NCI-H187 (cell line): Measurements from ENCODE around the gene MVK.

Experiments
- DNase-seq, 2 experiments: peaks; one replicate each; lab custom pipeline; 2025; lab: John Stamatoyannopoulos, UW

Gene MVK

DNA sequence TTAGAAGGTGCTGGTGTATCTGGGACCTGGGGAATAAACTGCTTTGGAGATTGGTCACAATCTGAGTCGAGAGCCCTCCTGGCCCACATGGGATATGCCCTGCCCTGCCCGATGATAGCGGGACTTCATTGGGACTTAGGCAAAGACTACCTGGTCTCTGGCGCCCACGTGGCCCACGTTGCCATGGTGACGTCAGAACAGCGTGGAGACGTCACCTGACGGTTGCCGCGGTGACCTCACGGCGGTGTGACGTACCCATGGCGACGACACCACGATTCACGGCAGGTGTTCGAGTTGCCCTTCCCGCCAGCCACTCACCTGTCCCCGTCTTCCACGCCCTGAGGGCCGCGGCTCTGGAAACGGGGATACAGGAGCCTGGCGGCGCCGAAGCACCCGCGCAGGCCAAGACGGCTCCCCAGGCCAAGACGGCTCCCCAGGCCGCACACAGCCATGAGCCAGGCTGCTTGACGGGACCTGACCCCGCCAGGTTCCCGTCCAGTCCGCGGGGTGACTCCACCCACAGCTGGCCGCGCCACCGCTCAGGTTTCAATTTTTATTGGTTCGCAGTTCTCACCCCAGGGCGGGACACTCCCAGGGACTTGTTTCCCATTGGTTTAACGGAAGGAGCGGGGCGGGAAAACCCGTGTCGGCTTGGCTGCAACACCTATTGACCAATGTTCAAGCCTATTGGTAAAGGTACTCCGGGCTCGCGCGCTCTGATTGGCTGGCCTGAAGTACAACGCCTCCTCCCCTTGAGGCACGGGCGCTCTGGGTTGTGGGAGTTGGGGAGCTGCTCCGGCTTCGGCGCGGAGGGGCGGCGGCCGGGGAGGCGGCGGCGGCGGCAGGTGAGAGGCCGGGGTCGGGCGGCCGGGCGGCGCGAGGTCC, at the start of gene MVK, which contains the start of gene MMAB:
Gene MVK (plus strand): TSS at position 766 of the 885 bp plus-strand sequence. CDS start 1,029 bp downstream, outside the sequence.
Gene MMAB (minus strand): TSS at position 476 of the 885 bp plus-strand sequence. CDS start 24 bp downstream, at position 452.
- DNase-seq = peak; percentile 99

DNA sequence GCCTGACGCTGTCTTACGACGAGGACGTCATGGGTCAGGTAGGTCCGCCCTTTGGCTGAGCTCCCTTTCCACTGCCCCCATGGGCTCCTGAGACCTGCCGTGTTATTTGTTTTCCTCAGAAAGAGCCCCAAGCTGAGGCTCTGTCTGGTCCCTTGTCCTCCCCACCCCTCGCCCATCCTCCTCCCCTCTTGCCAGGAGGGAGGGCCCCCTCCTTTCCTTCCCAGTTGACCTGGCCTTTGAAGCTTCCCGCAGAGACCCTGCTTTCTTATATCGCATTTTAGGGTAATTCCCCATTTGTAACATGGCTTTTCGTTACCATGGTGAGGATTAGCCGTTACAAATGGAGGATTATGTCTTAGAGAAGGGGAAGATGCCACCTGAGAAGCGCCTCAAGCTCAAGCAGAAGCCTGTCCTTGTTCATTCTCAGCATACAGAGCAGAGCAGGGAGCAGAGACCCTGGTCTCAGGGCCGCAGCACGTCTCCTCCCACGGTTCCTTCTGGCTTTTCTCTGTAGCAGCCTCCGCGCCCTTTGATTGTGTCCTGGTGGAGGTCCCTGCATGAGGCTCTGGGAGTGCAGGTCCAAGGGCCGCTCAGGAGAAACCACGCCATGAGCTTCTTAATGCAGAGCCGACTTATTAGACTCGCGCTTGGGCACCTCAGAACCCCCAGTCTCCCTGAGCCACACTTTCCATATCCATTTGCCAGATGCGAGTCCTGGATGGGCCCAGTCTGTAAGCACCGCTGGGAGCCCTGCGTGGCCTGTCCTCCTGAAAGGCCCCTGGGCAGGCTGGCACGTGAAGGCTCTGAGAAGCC, 48.9 kb upstream of the MVK start:
- DNase-seq = no peak

DNA sequence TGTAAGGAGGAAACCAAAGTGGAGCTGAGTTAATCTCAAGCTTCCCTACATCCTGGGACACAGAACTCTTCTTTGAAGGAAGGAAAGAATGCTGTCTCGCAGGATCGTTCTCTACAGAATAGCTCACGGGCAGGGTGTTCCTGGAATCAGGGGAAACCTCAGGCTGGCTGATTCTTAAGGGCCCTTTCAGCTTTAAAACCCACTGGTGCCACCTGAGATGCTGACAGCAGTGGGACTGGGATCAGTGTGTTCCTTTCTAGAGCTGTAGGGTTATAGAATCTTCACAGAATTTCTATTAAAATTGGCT, 48.4 kb upstream of the MVK start:
- no peak for DNase-seq

DNA sequence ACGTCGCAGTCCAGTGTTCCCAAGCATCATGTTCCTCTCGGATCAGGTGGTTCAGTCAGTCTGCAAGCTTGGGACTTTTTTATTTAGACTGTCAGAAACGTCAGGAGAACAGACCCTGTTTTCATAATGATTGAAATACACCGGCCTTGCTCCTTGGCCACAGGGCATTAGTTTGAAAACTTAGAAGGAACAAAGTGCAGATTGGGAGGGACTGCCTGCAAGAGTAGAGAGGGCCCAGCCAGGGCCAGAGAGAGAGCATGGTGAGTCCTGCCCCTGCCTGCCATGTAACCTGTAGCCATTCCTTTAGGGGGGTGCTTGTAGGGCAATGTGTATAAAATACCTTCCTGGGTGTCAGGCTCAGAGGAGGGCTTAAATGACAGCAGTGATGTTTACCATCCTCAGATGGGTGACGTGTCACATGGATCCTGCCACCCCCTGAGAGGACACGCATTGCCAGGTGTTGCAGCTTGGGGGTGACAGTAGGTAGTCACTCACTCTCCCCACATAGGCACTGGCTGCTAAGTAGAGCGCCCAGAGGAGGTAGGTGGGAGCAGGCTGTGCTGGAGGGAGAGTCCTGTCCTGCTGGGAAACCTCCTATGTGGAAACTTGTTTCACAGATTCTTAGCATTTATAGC, 46.0 kb upstream of the MVK start:
- DNase-seq = no peak

DNA sequence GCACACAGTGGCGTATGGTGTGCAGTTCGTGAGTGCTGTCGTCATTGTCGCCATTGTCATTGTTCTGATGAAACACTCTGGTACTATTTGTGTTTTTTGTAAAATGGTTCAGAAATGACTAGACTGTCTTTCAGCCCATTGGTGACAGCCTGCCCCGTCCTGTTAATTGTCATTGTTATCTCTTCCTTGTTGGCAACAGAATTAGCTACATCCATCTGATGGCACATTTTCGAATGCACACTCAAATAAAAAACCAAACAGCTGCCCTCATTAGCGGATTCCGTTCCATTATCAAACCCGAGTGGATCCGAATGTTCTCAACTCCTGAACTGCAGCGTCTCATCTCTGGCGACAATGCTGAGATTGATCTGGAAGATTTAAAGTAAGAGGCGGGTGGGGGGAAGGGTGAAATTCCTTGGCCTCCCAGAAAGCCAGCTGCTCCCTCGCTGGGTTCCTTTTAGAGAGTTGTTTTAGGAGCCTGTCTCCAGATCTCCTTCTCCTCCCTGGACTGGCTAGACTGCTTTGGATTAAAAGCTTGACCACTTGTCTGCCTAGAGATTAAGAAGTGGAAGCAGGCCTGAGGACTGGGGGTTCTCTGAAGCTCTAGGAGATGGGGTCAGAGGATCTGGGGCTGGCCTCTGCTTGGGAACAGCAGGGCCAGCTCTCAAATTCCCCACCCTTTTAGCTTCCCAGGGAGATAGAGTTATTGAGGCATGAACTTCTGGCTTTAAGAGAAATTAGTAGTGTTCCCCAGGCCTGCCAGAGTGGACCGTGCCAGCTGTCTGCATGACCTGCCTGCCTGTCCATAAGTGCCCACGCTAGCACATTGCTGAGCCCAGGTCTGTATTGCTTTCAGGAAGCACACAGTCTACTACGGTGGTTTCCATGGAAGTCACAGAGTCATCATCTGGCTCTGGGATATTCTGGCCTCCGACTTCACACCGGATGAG, 43.6 kb upstream of the MVK start:
- no peak for DNase-seq

DNA sequence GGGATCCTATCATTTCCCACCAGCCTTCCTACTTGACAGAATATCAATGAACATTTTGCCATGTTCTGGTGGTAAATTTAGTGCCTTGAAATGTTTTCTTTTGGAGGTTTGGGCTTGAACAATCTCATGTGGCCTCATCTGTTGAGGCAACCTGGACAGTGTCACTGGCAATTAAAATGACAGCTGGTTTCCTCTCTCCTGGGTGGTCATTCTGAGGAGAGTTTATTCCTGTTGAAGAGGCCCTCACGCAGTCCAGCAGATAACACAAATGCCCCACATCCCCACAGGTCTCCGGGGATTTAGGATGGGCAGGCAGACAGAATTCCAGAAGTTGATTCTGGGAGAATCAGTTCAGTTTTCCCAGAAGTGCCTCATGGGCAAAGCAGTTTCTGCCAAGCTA, 42.2 kb upstream of the MVK start:
- no peak for DNase-seq

DNA sequence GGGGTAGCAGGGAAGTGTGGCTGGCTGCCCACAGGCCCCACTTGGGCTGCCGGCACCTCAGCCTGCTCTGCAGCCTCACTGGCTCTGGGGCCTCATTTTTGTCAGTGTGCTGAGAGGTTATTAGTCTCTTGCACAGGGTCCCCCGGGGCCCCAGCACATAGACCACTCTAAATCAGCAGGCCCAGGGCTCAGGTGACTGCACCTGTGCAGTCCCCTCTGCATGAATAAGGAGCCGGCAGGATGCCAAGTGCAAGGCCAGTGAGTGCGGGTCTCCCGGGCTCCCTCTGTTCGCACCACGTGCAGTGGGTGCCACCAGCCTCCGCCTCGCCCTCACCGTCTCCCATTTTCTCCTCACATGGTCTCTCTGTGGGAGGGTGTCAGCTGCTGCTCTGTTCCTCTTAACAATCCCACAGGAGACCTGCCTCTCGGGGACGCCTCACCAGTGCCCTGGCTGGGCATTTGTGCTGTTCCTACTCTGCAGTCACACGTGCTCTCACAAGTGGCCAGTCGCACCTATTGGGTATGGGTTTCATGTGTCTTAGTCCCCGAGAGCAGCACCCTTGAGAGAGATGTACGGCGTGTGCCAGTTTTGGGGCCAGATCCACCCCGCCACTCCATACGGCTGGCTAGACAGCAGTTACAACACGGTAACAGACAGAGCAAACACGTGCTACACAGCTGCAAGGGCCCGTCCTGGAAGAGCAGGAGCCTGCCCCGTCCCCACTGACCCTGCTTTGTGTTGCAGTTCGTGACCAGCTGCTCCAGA, 40.7 kb upstream of the MVK start:
- peak in 1 of 2 experiments; percentile 36 for DNase-seq

DNA sequence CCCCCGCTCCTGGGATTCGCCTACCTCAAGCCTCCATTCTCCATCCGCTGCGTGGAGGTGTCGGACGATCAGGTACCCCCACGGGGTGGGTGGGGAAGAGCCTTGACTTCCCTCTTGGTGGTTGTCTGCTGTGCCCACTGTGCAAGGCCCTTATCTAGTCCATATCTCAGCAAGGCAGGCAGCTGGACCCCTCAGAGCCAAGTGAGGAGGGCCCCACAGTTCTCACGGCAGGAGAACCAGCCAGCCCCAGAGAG, 40.2 kb upstream of the MVK start:
- no peak for DNase-seq

DNA sequence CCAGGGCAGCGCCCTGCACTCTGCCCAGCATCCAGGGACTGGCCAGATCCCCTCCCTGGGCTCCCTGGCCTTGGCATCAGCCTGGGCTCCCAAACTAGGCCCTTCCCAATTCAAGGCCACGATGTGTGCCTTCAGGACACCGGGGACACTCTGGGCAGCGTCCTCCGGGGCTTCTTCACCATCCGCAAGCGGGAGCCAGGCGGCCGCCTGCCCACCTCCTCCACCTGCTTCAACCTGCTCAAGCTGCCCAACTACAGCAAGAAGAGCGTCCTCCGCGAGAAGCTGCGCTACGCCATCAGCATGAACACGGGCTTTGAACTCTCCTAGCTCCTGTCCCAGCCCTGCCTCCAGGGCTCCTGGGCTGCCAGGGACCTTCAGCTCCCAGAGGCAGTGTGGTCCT, 39.1 kb upstream of the MVK start:
- no peak for DNase-seq

DNA sequence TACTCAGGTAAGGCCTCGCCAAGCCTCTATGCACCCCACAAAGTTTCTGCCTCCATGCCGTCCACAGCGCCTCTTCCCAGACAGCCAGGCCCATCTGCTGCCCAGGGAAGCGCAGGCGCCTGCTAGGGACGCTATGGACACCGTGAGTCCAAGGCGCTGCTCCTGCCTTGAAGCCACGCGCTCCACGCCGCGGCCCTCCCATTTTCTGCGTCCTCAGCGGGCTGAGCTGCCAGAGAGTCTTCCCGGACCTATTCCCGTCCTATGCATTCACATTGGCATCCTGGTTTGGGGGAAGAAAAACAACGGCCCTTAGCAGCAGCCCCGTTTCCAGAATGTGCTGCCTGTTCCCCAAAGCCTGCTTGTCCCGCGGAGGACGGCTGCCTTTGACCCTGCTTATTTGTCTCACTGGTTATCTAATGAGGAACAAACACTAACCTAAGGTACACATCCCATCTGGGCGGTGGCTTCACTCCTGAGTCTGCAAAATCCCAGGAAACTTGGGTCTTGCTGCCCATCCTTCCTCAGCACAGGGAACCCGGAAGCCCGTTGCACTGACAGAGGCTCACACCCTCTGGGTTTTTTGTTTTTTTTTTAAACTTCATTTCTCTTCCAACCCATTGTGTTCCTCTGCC, 38.2 kb upstream of the MVK start:
- no peak for DNase-seq

DNA sequence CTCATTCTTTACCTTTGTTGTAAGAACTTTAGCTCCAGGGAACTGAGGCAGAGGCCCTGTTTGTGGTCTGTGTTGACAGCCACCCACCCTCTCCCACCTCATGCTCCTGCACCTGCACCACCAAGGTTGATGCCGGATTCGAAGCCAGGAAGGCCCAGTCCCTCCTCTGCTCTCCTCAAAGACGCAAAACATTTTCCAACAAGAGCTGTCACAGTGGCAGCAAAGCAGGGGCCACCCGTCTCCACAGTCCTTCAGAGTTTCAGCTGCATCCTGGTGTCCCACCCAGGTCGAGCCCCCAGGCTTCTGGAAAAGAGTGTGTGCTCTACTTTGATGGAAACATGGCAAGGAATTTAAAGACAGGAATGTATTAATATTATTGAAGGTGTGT, 37.7 kb upstream of the MVK start:
- DNase-seq = no peak

DNA sequence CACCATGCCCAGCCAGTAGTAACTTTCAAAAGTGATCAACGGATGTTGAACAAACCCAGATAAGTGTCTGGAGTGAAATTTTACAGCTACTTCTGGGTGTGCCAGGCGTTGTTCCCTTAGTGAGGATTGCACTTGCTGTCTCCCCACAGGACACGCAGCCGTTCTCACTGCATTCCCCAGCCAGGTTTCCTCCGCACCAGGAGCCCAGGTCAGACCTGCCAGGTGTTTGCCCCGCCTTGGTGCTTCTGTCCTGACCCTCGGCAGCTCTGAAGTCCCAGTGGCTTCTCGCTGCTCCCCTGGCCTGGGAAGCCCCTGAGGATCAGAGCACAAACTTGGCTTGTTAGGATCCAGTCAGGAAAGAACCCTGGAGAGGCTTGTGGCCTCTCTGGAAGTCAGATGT, 36.5 kb upstream of the MVK start:
- DNase-seq = no peak

DNA sequence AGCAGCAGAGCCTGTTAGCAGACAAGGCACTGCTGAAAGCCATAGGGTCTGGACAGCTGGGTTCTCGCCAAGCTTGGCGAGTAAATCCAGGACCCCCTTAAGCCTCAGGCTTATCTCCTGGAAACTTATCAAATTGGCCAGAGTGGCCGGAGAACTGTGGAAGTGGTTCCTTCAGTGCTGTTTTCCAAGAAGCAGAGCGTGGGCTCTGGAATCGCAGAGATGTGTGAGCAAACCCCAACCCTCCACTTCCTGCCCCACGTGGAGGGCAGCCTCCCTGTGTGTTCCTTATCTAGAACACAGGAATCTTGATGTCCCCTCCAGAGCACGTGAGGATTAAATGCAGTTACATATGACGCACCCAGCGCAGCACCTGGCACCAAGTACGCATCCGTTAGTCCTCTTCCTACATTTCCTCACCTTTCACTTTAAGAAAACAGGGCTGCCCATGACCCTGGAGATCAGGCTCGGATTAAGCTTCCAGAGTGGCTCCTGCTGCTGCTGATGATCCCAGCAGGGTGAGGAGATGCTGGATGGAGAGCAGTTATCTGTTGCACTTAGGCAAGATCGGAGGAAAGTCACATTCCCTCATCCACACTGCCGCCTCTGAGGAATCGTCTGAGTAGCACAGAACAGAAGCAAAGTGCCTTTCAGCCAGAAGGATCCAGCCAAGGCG, 35.3 kb upstream of the MVK start:
- no peak for DNase-seq

DNA sequence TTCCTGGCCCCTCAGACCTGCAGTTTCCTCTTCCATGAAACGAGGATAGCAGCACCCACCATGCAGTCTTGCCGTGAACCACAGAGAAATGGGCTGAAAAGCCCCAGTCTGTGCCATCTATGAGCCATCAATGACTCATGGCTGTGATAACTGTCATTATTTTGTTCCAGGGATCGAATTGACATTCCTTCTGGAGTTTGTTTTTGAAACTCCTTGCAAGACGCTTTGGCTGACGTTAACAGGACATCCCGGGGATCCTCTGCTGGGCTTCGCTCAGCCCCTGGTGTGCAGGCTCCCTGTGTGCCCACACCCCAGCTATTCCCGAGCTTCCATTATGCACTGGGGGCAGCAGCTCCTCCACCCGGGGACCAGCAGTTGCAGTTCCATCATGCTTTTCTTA, 34.1 kb upstream of the MVK start:
- no peak for DNase-seq

DNA sequence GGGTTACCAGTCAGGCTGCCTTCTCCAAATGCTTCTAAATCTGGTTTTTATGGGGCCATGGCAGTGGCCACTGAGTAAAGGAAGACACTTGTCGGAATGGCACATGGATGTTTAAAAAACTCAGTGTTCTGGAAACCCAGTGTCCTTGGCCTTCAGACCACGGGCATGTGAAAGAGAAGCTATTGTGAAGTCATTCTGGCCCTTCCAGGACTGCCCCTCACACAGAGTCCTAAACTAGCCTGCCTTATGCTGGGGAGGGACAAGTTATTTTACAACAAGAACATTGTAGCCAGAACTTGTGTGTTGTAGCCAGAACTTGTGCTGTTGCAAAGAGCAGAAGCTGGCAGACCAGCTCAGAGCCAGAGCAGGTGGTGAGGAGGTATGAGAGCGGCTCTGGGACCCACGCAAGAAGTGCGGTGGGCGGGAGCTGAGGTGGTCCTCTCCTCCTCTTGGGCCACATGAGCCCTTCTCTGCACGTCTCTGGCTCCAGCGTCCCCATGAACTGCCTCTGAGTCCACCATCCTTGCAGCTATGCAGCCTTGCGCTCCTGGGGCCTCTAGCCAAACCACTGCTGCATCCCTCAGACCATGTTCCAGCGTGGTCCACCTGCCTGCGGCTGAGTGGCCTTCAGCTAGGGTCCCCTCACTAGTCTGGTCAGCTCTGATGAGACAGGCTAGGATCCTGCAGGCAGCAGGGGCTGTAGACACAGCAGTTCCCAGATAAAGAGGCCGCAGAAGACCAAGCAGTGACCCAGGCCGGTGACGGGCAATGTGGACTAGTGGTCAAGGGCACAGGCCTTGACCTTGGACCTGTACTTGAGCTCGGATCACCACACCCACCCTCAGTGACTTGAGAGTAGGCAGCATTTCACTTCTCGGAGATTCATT, 32.8 kb upstream of the MVK start:
- no peak for DNase-seq

DNA sequence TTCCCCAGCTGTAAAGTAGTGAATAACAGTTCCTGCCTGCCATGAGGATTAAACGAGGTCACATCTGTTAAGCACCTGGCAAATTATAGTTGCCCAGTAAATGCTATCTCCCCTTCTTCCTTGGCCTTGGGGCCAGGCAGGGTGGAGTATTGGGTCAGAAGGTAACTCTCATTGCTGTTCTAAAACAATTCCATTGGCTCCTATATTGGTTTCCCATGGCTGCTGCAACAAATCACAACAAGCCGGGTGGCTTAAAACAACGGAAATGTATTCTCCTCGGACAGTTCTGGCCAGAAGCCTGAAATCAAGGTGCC, 32.2 kb upstream of the MVK start:
- no peak for DNase-seq

DNA sequence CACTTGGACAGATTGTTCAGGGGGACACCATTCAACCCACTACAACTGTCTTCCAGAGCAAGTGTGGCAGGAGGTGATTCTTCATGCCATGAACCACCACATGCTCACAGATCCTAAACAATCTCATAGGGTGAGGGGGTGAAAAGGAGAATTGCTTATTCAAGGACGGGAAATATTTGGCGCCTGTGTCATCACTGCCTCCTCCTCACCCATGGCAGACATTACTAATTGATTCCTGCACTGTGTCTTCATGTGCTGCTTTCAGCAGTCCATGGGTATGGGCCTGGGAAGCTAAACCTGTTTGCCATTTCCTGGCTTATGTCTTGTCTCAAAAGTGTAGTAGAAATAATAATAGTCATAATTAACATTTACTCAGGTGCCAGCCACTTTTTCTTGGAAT, 31.6 kb upstream of the MVK start:
- no peak for DNase-seq

DNA sequence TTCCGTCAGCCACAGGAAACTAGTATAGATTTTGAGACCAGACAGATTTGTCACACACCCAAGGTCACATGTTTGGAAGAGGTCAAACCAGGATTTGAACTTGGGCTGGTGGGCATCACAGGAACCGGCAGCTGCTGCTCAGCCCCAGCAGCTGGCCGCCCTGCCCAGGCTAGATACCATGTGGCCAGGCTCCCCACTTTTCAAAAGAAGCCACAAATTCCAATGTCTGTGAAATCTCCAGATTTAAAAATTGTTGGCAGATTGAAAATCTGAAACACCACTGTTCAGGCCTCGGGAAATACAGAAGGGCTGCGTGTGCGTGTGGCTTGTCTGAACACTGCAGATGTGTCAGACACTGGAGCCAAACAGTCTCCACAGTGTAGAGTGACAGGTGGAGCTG, 30.7 kb upstream of the MVK start:
- DNase-seq = no peak

DNA sequence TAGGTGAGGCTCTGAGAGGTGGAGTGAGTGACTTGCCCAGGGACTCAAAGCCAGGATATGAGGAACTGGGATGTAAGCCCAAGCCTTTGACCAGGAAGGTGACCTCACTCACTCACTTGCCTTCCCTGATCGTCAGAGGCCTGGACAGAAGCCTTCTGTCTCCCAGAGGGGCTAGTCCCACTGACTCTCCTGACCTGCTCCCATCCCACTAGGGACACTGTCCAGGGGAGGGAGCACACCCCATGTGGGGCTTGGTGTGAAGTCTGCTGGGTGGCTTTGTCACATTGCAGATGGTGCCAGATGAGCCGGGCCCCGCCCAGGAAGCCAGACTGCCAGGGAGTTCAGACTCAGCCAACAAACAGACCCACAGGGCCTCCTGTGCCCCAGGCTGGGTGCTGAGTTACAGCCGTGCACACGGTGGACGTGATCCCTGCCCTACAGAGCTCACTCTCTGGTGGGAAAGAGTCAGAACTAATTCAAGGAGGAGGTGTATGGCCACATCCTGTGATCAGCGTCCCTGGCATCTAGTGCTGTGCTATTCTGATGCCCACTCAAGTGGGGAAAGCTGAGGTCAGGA, 28.6 kb upstream of the MVK start:
- DNase-seq = no peak
